Kasumi-1 (cell line): ENCODE results near the gene ORC4.

Experiments used
- DNase-seq, 2 experiments: peaks; one replicate each; lab custom pipeline; 2025; lab: John Stamatoyannopoulos, UW

The ORC4 gene

GRCh38 chr2:148020111-148021058, at the start of gene ORC4:
Gene ORC4 (minus strand): TSS chr2:148020737. CDS start chr2:147975958, 44,779 bp downstream.
- DNase-seq, result peak; percentile 100

DNA sequence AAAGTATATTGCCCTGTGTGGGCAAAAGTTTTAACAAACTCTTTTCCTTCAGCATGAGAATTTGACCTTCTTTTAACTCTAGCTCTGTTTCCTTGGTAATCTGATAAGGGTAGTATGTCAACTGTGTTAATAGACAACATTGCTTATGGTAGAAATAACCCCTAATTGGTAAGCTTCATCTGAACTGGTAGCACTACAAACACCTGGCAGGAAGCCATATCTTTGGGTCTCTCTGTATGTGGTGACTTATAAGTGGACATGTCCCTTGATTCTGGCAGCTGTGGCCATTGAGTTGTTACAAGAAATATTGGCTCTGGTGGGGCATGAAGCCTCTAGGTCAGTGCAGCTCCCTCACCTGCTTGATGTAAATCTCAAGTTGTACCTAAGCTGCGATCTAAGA, 47.3 kb upstream of the ORC4 start:
- DNase-seq, result no peak

DNA sequence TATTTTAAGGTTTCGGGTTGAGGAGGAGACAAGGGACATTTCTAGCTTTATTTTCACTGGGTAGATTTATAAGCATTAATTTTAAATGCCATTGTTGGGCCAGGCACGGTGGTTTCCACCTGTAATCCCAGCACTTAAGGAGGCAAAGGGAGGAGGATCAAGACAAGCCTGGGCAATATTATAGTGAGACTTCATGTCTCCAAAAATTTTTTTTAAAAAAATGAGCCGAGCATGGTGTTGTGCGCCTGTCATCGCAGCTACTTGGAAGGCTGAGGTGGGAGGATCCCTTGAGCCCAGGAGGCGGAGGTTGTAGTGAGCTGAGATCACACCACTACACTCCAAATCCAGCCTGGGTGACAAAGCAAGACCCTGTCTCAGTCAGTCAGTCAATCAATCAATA, 45.4 kb upstream of the ORC4 start:
- DNase-seq, result no peak

DNA sequence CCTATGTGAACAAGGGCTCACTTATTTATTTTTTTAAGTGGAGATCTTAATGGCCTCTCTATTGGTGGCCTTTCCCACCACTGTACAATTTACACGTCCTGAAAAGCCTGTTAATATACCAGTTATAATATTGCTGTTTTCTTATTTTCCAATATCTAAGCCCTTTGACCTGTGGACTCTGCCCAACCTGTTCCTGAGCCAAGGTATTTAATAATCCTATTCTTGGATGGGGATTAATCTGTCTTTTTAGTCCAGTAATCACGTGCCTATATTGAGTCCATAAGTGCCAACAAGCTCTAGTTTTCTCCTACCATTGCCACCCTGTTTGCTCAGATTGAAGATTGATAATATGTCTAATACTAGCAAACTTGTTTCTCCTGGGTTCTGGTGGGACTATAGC, 43.1 kb upstream of the ORC4 start:
- no peak for DNase-seq

- DNase-seq, result no peak
Measured at GRCh38 chr2:148058641-148059040, 38.1 kb upstream of the ORC4 start.

DNA sequence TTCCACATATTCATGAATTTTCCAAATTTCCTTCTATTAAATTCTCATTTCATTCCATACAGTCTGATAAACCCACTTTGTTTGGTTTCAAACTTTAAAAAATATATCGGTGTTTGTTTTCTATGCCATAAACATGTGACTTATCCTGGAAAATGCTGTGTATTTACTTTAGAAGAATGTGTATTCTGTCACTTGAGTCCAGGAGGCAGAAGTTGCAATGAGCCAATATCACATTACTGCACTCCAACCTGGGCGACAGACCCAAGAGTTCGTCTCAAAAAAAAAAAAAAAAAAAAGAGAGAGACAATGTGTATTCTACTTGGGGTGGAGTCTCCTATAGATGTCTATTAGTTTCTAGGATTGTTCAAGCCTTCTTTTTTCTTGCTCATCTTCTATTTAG, 32.1 kb upstream of the ORC4 start:
- DNase-seq, result no peak

- no peak for DNase-seq
Measured at GRCh38 chr2:148049284-148049683, 28.7 kb upstream of the ORC4 start.

DNA sequence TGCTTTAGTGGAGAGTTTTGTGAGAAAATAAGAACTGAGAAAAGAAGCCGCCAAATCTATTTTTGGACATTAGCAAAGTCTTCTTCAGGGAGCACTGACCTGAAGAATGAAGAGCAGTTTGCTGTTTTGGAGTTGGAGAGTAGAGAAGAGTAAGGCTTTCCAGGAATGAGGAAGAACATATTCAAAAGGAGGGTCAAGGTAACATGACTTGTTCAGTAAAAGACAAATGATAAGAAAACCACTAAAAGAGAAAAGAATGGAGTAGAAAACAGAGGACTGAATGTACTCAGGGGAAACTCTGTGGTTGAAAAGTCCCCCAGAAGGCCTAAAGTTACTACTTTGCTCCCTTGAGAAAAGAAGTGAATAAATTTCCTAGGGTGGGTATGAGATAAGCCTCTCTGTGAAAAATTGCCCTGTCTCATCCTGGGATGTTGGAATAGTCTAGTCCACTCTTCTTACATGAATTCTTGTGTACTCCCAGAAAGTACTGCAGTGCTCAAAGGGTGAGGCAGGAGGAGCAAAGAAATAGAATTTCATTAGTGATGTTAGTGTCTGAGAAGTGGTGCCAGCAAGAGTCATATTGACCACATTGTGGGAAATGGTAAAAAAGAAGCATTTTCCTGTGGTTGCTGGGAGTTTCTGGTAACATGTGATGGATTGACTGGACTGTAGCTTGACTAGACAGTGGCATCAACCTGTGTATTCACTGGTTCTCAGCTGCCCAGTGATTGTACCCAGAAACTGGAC, 28.1 kb upstream of the ORC4 start:
- peak; percentile 15 to 29 for DNase-seq

DNA sequence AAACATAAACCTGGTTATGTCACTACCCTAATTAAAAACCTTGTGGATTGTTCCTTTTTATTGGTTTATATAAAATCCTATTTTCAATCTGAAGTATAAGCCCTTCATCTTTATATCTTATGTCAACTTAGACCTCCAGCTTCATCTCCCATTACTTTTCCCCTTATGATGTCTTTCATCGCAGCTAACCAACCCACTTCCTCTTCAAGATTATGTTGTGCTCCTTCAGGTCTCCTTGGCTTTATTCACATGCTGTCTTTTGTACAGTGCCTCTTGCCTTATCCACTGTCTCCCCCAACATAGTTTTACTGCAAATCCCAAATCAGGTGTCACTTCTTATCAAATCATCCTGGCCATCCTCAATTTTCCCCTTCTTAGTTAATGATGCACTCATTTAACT, 26.3 kb upstream of the ORC4 start:
- peak; percentile 60 to 69 for DNase-seq

DNA sequence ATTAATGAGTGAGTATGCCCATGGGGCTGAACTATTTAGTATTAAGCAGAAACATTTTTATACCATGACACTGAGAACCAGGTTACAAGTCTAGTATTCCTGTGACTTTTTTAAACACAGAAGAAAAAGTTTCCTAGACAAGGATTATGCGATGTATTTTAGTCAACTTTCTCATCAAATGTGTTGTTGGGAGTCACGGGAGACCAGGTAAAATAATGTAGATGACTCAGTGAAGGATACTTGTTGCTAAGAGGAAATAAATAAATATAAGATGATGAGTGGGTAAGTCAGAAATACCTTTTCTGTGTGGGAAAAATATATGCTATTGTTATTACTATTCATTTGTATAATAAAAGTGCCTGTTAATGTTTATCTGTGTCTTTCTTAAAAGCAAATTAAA, 23.8 kb upstream of the ORC4 start:
- no peak for DNase-seq

DNA sequence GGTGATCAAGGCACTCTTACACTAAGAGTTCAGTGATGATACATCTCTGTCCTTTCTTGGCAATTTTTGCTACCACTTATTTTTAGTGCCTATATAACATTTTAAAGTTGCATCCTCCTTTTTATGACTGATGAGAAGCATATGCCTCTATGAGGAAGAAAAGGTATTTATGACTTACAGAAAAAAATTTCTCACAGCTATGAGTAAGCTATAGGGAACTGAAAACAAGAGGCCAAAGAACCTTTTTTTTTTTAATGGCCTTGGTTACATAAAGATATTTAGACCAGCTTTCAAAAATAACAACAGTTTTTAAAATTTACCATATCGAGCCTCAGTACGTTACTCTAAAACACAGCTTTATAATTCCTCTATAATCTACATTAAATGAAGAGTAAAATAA, 21.7 kb upstream of the ORC4 start:
- DNase-seq, result no peak

DNA sequence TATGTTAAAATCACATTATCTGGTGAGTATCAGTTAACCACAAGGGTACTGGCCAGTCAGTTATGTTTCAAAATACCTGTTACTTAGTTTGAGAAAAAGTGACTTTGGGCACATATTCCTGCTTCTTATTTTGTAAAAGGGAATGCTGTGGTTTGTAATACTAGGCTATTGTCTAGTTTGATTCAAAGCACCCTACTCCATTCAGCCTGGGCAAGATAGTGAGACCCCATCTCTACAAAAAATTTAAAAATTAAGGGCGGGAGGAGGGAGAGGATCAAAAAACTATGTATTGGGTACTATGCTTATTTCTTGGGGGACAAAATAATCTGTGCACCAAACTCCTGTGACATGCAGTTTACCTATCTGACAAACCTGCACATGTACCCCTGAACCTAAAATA, 19.2 kb upstream of the ORC4 start:
- DNase-seq, result no peak

- no peak for DNase-seq
Measured at GRCh38 chr2:148032215-148032614, 11.7 kb upstream of the ORC4 start.

GRCh38 chr2:148031152-148031551, 10.6 kb upstream of the ORC4 start:
- no peak for DNase-seq

DNA sequence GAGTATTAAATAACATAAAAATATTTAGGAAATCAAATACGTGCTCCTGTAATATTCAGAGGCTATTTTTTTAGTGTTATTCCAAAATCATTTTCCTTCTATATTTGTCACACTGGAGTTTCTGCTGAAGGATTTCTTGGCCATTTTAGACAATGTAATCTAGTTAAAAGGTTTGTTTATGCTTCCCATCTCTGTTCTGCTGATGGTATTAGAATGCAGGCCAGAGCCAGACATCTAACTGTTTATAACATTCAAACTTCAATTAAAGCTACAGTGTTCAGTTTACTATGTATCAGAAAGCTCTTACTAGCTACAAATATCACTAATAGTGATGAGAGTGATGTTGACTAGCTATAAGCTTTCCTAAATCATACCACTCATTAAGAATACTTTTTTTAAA, 8.2 kb upstream of the ORC4 start:
- no peak for DNase-seq

- no peak for DNase-seq
Measured at GRCh38 chr2:148027822-148028221, 7.3 kb upstream of the ORC4 start.

DNA sequence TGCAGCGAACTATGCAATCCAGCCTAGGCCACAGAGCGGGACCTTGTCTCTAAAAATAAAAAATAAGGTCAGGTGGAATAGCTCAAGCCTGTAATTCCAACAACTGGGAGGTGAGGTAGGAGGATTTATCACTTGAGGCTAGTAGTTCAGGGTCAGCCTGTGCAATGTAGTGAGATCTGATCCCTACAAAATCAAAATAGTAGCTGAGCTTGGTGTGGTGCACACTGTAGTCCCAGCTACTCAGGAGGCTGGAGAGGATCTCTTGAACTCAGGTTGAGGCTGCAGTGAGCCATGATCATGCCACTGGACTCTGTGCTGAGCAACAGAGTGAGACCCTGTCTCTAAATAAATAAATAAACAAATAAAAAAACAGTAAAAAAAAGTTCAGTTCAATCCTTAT, 6.0 kb upstream of the ORC4 start:
- DNase-seq, result no peak

DNA sequence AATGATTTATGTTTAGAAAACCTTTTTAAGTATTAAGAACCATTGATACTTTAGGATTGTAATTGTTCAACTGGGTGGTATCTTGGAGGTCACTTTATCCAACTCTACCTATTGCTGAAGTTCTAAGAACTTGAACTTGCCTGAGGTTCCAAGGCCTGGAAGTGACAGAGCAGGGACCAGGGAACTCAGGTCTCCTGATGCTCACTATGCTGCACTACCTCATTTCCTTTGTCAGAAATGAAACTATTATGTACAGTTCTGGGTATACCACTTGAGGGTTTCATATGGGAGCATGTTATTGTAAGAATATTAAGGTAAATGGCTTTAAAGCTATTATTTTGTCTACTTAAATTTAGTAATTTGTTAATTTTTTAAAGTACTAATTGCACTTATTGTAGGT, 3.3 kb upstream of the ORC4 start:
- no peak for DNase-seq

GRCh38 chr2:148022882-148023281, 2.3 kb upstream of the ORC4 start:
- no peak for DNase-seq

DNA sequence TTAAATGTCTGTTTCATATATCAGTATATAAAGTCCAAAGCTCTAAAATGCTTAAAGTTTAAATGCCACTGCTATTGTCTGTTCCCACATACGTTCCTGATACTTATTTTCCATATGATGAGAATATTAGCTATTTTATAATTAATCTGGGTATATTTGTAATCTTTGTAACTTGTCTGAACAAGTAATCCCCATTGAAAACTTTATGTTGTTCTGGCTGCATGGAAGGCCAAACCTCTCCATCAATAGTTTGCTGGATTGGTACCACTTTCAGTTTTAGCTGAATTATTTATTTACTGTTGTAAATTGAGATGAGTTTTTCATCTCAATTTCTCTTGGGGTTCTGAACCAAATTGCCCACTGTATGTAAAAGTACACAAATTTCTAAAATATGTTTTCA, 1.8 kb upstream of the ORC4 start:
- no peak for DNase-seq

GRCh38 chr2:148021886-148022285, 1.3 kb upstream of the ORC4 start:
- DNase-seq, result peak in 1 of 2 experiments; percentile 19

DNA sequence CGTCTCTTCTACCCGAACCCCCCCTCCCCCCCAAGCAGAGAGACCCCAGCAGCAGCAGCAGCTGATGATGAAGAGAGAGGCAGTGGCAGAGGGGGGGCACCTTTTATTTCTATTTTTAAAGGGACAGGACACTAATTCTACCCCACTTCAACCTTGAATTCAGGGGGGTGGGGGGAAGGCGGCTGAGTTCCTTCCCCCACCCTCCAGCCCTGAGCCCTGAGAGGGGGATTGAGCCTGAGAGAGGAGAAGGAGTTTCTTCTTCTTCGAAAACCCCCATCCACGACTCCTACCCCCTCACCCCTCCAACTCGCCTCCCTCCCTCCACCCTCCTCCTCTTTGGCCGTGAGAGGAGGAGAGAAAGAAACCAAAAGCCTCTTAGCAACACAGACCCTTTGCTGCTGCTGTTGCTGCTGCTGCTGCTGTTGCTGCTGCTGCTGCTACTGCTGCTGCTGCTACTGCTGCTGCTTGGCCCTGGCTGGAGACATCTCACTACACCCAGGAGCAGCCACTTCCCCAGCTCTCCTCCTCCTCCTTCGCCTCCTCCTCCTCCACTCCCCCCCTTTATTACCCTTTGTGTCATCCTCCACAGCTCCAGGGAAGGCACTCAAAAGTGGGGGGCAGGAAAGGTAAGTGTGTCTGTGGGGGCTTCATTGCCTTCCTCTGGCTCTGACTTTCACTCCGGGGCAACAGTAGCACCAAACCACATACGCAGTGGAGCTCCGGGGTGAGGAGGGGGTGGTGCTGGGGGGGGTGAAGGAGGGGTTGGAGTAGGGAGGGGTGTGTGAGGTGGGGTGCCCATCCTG, 723 bp upstream of the ORC4 start, which contains the start of gene MBD5:
MBD5 (plus strand) TSS at position 33 of the 803 bp plus-strand sequence.
- DNase-seq, result peak; percentile 54 to 68
